Testis (tissue), 2 donors: ENCODE results near the gene PTBP3.

ENCODE experiments used
- POLR2A ChIP-seq: fragments of 450-650 bp; IDR thresholded peaks from one replicate; pipeline ENCODE4 v1.6.1; 2017; ENCODE audit warnings: antibody characterized with exemption, mild to moderate bottlenecking, moderate library complexity
- TF ChIP-seq, protein P1 (sequence below), 3 experiments: fragments of 450-650 bp in 2 of 3; fragments of 200-600 bp in 1 of 3; sonication (generic) in 1 of 3; IDR thresholded peaks; one replicate each; pipeline ENCODE4 v1.5.1; 2016 to 2019; ENCODE audit warnings: antibody characterized with exemption in 3 of 3, mild to moderate bottlenecking in 2 of 3, moderate library complexity in 1 of 3

DNA sequence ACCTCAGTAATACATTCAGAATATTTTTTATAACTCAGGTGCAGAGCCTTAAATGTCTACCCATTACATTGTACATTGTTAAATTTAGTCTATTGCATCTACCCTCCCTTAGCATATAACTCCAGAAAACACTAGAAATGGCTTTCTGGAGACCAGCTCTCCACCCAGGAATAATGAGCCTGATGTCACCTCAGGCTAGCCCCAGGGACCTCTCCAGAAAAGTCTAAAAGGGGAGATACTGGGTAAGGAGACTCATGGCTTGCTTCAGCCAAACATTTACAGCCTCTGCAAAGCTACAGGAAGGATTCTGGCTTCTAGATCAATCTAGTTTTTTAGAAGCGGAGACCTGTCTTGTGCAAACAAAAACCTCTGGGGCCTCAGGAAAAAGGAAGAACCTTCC lies 144.5 kb downstream of the PTBP3 start:
- no peak for TF ChIP-seq POLR2A
- TF ChIP-seq, protein P1, sequence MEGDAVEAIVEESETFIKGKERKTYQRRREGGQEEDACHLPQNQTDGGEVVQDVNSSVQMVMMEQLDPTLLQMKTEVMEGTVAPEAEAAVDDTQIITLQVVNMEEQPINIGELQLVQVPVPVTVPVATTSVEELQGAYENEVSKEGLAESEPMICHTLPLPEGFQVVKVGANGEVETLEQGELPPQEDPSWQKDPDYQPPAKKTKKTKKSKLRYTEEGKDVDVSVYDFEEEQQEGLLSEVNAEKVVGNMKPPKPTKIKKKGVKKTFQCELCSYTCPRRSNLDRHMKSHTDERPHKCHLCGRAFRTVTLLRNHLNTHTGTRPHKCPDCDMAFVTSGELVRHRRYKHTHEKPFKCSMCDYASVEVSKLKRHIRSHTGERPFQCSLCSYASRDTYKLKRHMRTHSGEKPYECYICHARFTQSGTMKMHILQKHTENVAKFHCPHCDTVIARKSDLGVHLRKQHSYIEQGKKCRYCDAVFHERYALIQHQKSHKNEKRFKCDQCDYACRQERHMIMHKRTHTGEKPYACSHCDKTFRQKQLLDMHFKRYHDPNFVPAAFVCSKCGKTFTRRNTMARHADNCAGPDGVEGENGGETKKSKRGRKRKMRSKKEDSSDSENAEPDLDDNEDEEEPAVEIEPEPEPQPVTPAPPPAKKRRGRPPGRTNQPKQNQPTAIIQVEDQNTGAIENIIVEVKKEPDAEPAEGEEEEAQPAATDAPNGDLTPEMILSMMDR (IDR thresholded peaks at IDR 0.05), result no peak
